Neural progenitor cell (in vitro differentiated cells): ENCODE data around the gene GGT7. TPM values are rescaled to one million over a fixed set of nuclear protein-coding genes. Genes with fewer than 3 reads are reported as not detected.

Source experiments
- DNase-seq: peaks from one replicate; pipeline ENCODE4 v3.0.0-alpha.2; 2016; ENCODE audit warnings: low spot score
- H2AFZ ChIP-seq: fragments of 200-600 bp; sonication (generic); replicated peaks from 2 replicates; pipeline ENCODE4 v1.6.1; 2016; ENCODE audit warnings: antibody characterized with exemption
- H3F3A ChIP-seq: fragments of 200-600 bp; sonication (generic); 2 replicates; pipeline ENCODE4 v1.6.1; 2016; ENCODE audit warnings: antibody characterized with exemption, low read depth
- H3K27ac ChIP-seq: fragments of 200-600 bp; sonication (generic); 2 replicates; pipeline ENCODE4 v1.5.1; 2016; ENCODE audit warnings: mild to moderate bottlenecking
- H3K27me3 ChIP-seq: fragments of 200-600 bp; sonication (generic); 2 replicates; pipeline ENCODE4 v1.6.1; 2016; ENCODE audit warnings: mild to moderate bottlenecking, moderate library complexity
- H3K36me3 ChIP-seq: fragments of 200-600 bp; sonication (generic); 2 replicates; pipeline ENCODE4 v1.5.1; 2016
- H3K4me1 ChIP-seq: fragments of 200-600 bp; sonication (generic); 2 replicates; pipeline ENCODE4 v1.6.1; 2016; ENCODE audit warnings: mixed run types
- H3K4me2 ChIP-seq: fragments of 200-600 bp; sonication (generic); 2 replicates; pipeline ENCODE4 v1.6.1; 2016
- H3K4me3 ChIP-seq: fragments of 200-600 bp; sonication (generic); 2 replicates; pipeline ENCODE4 v1.5.1; 2016
- H3K79me2 ChIP-seq: fragments of 200-600 bp; sonication (generic); 2 replicates; pipeline ENCODE4 v1.6.1; 2016; ENCODE audit warnings: low read depth
- H3K9ac ChIP-seq: fragments of 200-600 bp; sonication (generic); 2 replicates; pipeline ENCODE4 v1.6.1; 2016
- H3K9me3 ChIP-seq: fragments of 200-600 bp; sonication (generic); 2 replicates; pipeline ENCODE4 v1.5.1; 2016; ENCODE audit warnings: low read depth
- H4K20me1 ChIP-seq: fragments of 200-600 bp; sonication (generic); 2 replicates; pipeline ENCODE4 v1.6.1; 2016; ENCODE audit warnings: low read depth
- H3K27ac Mint-ChIP-seq: 3 replicates; pipeline ENCODE4 v1.8.0; 2021; ENCODE audit warnings: mixed read lengths
- H3K27me3 Mint-ChIP-seq: 2 replicates; pipeline ENCODE4 v1.8.0; 2022; ENCODE audit warnings: low read depth, mild to moderate bottlenecking, inconsistent platforms, moderate library complexity, mixed read lengths; ENCODE audit not compliant: insufficient read depth
- H3K36me3 Mint-ChIP-seq: 3 replicates; pipeline ENCODE4 v1.8.0; 2021; ENCODE audit warnings: mixed read lengths
- H3K4me1 Mint-ChIP-seq: 3 replicates; pipeline ENCODE4 v1.8.0; 2021; ENCODE audit warnings: mixed read lengths
- H3K4me3 Mint-ChIP-seq: 3 replicates; pipeline ENCODE4 v1.8.0; 2021; ENCODE audit warnings: mild to moderate bottlenecking, moderate library complexity, mixed read lengths
- H3K9me3 Mint-ChIP-seq: 3 replicates; pipeline ENCODE4 v1.8.0; 2020; ENCODE audit warnings: mixed read lengths
- EZH2 ChIP-seq: fragments of 200-600 bp; sonication (generic); IDR thresholded peaks from 2 replicates; pipeline ENCODE4 v1.6.1; 2017; ENCODE audit warnings: antibody characterized with exemption, mild to moderate bottlenecking, moderate library complexity
- EZH2phosphoT487 ChIP-seq: fragments of 200-600 bp; sonication (generic); IDR thresholded peaks from 2 replicates; pipeline ENCODE4 v1.6.1; 2017; ENCODE audit warnings: antibody characterized with exemption
- total RNA-seq: library from RNA; depleted of rRNA; stranded (reverse); fragments of >200 nt; gene quantifications from 2 replicates; pipeline ENCODE4 v1.2.3, GENCODE V29; 2015; ENCODE audit warnings: low replicate concordance
- TF ChIP-seq, protein P1 (sequence below): fragments of 200-600 bp; sonication (generic); IDR thresholded peaks from 2 replicates; pipeline ENCODE4 v1.5.1; 2017; ENCODE audit warnings: antibody characterized with exemption, mild to moderate bottlenecking

GGT7 gene
- total RNA-seq, 1 donor from 2014 or later = 9.1 TPM

DNA sequence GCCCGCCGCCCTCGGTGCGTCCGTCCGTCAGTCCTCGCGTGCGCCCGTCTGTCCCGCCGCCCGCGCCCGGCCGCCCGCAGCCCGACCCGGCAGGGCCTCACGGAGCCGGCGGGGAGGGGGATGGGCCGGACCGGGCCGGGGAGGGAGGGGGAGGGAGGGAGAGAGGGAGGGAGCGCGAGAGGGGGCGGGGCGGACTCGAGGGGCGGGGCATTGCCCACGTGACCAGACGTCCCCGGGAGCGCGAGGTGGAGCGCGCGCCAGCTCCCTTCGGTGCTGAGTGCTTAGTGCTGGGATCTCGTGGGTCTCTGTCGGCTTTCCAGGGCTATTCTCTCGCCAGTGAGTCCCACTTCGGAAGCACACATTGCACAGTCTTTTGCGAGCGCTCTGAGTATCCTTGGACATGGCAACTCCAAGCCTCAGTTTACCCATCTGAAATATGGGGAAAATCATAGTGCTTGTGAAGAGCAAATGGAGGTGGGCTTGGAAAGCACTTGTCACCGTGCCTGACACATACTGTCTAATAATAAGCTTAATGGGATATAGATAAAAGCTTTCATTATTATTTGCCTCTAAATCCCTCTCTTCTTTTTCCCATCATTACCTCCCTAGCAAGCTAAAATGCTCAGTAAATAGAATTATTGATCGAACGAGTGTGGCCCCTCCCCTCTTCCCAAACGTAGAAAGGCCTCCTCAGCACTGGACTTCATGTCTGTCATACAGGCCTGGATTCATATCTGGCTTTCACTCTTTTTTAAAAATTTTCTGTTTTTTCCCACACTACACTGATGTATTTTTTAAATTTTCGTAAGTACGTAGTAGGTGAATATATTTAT is 46.9 kb downstream of the GGT7 start, which contains the start of gene NCOA6:
NCOA6 (minus strand) TSS at position 122 of the 833 bp plus-strand sequence. CDS start 43,296 bp downstream, outside the sequence.
- peaks cover 41% of the 10 kb centered on the region for H3K79me2 ChIP-seq
- peak within 1 kb of the TSS; percentile 73 for H3K27ac ChIP-seq
- no peak for TF ChIP-seq EZH2
- TF ChIP-seq EZH2phosphoT487 = no peak
- TF ChIP-seq, protein P1, sequence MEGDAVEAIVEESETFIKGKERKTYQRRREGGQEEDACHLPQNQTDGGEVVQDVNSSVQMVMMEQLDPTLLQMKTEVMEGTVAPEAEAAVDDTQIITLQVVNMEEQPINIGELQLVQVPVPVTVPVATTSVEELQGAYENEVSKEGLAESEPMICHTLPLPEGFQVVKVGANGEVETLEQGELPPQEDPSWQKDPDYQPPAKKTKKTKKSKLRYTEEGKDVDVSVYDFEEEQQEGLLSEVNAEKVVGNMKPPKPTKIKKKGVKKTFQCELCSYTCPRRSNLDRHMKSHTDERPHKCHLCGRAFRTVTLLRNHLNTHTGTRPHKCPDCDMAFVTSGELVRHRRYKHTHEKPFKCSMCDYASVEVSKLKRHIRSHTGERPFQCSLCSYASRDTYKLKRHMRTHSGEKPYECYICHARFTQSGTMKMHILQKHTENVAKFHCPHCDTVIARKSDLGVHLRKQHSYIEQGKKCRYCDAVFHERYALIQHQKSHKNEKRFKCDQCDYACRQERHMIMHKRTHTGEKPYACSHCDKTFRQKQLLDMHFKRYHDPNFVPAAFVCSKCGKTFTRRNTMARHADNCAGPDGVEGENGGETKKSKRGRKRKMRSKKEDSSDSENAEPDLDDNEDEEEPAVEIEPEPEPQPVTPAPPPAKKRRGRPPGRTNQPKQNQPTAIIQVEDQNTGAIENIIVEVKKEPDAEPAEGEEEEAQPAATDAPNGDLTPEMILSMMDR = no peak
- H3F3A ChIP-seq = peaks cover 14% of the 10 kb centered on the region
- Mint-ChIP-seq H3K27ac (peak within 1 kb of the TSS; percentile 99), H3K4me3 (peak within 1 kb of the TSS; percentile 100), H3K36me3 (peaks cover 13% of the 10 kb centered on the region), H3K4me1 (peaks cover 14% of the 10 kb centered on the region), H3K27me3 (no peaks in the 10 kb centered on the region), H3K9me3 (peaks cover 2% of the 10 kb centered on the region)
- H3K4me3 ChIP-seq = peak within 1 kb of the TSS; percentile 66
- H3K9me3 ChIP-seq = no peaks in the 10 kb centered on the region
- H3K9ac ChIP-seq = peak within 1 kb of the TSS; percentile 36
- H2AFZ ChIP-seq = no peak within 1 kb of the TSS
- DNase-seq = peak; percentile 82
- H3K4me2 ChIP-seq = peak within 1 kb of the TSS; percentile 88
- H3K36me3 ChIP-seq = no peaks in the 10 kb centered on the region
- H3K4me1 ChIP-seq = peaks cover 6% of the 10 kb centered on the region
- H3K27me3 ChIP-seq = no peaks in the 10 kb centered on the region
- H4K20me1 ChIP-seq = peaks cover 28% of the 10 kb centered on the region

DNA sequence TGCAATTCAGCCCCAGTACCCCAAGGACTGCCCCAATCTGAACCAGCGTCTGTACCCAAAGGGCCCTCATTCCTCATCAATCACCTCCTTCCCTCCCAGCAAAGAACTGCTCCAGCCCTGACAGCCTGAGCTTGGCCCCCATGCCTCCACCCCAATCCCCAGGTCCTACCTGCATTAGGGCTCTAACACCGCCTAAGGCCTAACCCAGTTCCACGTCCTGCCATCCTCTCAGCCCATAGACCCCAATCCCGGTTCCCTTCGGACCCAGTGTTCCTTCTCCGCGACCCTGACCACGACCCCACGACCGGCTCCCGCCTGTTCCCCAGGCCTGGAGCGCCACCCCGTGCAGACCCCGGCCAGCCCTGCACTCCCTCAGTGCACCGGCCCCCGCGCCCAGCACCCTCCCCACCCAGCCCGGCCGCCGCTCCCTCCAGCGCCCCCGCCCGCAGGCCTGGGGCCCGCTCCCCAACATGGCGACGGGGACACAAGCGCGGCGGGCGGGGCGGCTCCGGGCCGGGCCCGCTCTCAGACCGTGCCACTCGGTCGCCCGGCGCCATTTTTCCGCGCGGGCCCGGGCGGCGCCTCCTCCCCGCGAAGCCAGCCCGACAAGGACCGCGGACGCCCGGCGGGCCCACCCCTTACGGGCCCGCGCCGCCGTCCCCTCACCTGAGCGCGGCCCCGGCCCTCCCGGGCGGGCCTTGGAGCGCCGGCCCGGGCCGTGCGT is 47.7 kb downstream of the GGT7 start:
- Histone ChIP-seq H3K27ac (peak overlapping the region; percentile 73), H2AFZ (no peak overlapping the region), H3K9ac (peak overlapping the region; percentile 36), H3K79me2 (peaks cover 49% of the 10 kb centered on the region), H4K20me1 (peaks cover 35% of the 10 kb centered on the region), H3F3A (peaks cover 14% of the 10 kb centered on the region), H3K4me2 (peak overlapping the region; percentile 88), H3K27me3 (no peaks in the 10 kb centered on the region), H3K4me3 (peak overlapping the region; percentile 66), H3K36me3 (no peaks in the 10 kb centered on the region), H3K4me1 (peaks cover 6% of the 10 kb centered on the region), H3K9me3 (no peaks in the 10 kb centered on the region)
- peak overlapping the region; percentile 99 for H3K27ac Mint-ChIP-seq
- peaks cover 14% of the 10 kb centered on the region for H3K4me1 Mint-ChIP-seq
- no peaks in the 10 kb centered on the region for H3K27me3 Mint-ChIP-seq
- H3K36me3 Mint-ChIP-seq = peaks cover 13% of the 10 kb centered on the region
- peak; percentile 89 for DNase-seq
- no peak for TF ChIP-seq EZH2
- TF ChIP-seq, protein P1 = peak; percentile 35
- peak overlapping the region; percentile 100 for H3K4me3 Mint-ChIP-seq
- H3K9me3 Mint-ChIP-seq = peaks cover 2% of the 10 kb centered on the region

DNA sequence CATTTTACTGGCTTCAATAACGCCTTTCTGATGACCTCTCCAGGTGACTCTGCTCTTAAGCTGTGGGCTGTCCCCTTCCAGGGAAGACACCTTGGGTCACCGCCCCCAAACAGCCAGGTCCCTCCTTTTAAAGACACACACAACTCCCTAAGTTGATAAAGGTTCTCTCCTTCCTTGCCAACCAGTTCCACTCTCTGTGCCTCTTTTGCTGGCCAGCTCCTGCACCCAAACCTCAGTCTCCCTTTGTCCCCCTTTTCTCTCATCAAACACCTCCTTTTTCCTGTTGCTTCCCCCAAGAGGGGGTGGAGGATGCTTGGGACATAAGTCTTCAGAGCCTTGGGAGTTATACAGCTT is 48.2 kb downstream of the GGT7 start:
- Histone ChIP-seq H3K79me2 (peaks cover 54% of the 10 kb centered on the region), H3K27ac (no peak overlapping the region)

More for the DNA sequence above, 48.2 kb downstream of the GGT7 start:
- TF ChIP-seq, protein P1 = no peak
- no peak for TF ChIP-seq EZH2phosphoT487
- TF ChIP-seq EZH2 = no peak
- Histone ChIP-seq H3K4me3 (peak overlapping the region; percentile 66), H2AFZ (no peak overlapping the region), H3K36me3 (no peaks in the 10 kb centered on the region), H4K20me1 (peaks cover 41% of the 10 kb centered on the region), H3F3A (peaks cover 14% of the 10 kb centered on the region), H3K4me2 (peak overlapping the region; percentile 88), H3K9ac (peak overlapping the region; percentile 36), H3K4me1 (peaks cover 6% of the 10 kb centered on the region), H3K9me3 (no peaks in the 10 kb centered on the region), H3K27me3 (no peaks in the 10 kb centered on the region)
- Mint-ChIP-seq H3K9me3 (peaks cover 2% of the 10 kb centered on the region), H3K4me1 (peaks cover 12% of the 10 kb centered on the region), H3K36me3 (peaks cover 13% of the 10 kb centered on the region), H3K4me3 (peak overlapping the region; percentile 100), H3K27me3 (no peaks in the 10 kb centered on the region), H3K27ac (peak overlapping the region; percentile 99)
- DNase-seq = peak; percentile 65
